Inflammatory macrophage treated with lipopolysaccharide for 1 hour (primary cell): Measurements from ENCODE around the gene GBX2.
"Not testable (repeated sequence)": the region's sequence is repeated elsewhere in the genome, so short reads cannot be mapped to it uniquely, and the experiment has no call there.

Experiments used
- DNase-seq, 2 donors: peaks; one replicate each; pipeline ENCODE4 v3.0.0-alpha.2; 2020 to 2022

GBX2 gene

DNA sequence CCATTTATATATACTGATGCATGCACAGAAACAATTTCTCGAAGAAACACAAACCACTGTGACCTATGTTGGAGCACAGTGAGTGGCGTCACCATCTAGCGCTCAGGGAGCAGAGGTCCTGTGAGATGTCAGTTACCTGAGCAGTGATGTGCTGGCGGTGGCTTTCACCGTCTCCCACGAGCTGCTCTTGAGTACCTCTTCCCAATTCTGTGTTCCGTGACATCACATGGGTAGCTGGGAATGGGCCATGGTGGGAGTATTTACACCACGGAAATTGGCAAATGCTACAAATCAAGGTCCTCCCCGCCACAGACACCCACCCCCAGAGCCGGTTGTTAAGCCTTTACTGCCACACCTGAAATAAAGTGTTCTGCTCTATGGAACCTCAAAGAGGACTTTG lies 24.4 kb downstream of the GBX2 start:
- DNase-seq, result no peak

DNA sequence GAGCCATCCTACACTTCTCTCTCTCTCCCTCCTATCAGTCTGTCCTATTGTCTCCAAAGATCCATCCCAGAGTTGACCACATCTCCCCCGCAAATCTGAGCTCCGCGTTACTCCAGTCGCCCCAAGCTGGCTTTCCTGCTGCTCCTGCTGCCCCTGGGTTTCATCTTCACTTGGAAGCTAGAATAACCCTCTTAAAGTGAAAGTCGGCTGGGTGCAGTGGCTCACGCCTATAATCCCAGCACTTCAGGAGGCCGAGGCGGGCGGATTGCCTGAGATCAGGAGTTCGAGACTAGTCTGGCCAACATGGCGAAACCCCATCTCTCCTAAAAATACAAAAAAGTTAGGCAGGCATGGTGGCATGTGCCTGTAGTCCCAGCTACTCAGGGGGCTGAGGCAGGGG lies 26.6 kb downstream of the GBX2 start:
- DNase-seq, result not testable (repeated sequence)

DNA sequence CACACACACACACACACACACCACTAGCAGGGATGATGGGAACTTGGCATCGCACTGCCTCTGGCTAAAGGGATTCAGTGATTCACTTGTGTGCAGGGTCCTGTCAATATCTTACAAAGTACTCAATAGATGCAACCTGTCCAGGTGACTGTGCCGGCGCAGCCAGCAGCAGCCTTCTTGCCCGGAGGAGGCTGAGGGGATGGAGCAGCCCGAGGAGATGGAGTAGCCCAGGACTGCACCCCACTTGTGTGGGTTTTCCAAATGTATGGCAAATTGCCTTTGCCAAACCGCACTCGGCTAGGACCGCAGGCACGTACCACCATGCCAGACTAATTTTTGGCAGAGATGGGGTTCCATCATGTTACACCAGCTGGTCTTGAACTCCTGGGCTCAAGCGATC lies 31.1 kb downstream of the GBX2 start:
- DNase-seq, result no peak

DNA sequence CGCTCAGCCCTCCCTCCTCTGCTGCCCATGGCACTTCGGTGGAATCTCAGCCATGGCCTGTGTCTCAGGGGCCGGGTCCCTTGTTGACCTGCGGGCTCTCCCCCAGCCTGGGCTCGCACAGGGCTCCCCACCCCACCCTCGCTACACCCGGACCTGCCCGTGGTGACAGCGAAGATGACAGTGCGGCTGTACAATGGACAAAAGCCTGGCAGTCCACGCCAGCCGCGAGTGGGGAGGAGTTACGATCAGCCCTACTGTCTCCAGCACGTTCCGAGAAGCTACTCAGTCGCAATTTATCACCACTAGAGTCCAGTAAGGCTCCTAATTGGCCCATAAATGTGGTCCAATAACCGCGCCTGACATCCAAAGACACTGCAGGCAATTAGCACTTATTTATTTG lies 31.6 kb downstream of the GBX2 start:
- no peak for DNase-seq

DNA sequence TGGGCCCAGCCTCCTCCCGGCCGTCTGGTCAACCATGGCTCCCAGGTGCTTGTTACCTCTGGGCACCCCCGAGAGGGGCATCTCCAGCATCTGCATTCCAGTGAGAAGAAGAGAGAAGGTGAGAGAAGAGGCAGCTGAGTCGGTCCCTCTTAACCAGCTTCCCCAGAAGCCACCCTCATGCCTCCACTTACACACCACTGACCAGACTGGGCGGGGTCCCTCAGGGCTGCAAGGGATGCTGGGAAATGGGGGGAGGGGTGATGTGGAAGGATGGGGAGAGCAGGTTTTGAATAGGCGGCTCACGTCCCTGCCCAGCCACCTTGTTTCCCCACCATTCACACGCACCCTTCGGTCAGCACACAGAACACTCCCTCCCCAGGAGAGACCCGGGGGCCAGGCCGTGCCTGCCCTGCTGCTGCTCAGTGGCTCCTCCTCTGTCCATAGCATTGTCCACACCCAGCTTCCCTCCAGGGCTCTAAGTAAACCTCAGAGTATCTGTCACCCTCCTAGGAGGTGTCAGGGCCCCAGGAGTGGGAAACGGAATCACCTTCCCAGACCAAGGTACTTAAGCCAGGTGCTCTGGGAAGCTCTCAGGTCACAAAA lies 34.7 kb downstream of the GBX2 start:
- DNase-seq, result no peak

DNA sequence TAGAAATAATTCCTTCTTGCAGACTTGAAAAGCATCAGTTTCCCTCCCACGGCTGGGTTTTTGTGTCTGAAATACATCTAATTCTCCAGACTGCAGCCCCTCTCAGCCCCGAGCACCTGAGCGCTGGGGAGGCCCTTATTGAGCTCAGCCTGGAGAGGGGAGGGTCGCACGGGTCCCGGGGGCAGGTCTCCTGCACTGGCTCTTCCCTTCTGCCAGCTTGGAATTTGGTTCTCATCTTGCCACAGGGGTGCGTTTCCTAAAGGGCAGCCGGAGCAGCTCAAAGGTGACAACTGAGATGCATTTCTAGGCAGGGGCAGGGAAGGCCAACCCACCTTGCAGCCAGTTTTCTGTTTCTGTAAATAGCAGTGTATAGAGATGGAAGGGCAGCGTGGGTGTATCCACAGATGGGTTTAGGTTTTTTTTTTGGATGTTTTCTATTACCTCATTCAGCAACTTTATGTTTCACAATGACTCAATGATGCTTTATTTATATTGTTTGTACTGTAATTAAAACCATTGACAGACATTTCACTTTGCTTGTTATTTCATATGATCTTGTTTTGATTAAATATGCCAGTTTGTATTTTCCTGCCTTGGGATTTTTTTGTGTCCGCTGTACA lies 37.0 kb downstream of the GBX2 start:
- DNase-seq, result no peak

DNA sequence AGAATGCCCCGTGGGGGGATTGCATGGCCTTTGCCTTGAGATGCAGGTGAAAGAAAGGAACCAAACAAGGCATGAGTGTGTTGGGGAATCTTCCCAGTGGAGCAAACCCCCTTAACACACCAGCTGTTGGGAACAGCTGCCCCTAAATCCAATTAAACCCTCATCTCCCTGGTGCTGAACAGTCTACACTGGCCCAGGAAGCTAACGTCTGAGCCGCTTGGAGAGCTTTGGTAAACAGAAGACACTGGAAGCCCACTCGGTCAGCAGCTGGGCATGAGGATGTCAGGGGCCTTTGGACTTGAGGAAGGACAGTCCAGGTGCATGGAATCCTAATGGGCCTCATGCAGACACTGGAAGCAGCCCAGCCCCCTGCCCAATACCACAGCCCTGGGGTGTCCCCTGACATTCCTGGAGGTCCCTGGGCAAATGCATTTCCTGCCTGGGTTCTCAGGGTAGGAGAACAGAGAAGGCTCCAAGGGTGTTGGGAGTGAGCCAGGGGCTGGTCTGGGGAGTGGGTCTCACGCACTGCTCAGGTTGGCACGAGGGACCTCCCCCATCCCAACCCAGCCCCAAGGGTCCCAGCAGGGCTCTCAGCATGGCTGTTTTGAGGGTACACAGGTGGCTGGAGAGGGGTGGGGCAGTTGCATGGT lies 37.7 kb downstream of the GBX2 start:
- DNase-seq, result no peak

DNA sequence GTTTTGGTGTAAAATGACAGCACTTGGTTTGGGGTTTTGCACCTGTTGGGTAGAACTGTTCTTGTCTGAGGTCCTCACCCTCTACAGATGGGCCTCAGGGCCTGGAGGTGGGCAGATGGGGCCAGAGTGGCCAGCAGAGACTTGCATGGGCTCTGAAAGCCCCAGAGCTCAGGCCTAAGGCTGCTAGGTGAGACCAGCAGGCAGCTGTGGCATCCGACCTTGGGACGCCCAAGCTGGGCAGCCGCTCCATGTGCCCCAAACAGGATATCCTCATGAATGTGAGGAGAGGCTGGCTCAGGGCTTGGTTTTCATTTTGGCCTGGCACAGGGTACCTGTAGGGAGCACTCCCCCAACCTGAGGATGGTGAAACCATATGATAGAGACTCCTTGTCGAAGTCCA lies 38.3 kb downstream of the GBX2 start:
- DNase-seq, result no peak

DNA sequence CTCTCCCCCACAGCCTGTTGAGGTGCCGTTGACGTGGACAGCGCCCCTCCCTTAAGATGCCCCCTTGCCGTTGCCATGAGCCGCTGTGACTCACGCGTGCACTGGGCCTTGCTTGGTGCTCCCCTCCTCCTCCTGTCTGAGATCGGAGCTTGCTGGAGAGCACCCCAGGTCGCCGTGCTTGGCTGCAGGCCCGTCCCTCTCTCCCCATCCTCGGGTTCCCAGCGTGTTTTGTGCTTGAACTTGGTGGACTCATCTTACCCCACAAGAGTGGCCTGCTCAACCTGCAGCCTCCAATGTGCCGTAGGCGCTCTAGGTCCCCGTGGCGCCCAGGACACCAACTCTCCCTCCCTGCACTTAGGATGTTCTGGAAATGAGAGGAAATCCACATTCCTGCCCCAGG lies 39.9 kb downstream of the GBX2 start:
- DNase-seq, result no peak

DNA sequence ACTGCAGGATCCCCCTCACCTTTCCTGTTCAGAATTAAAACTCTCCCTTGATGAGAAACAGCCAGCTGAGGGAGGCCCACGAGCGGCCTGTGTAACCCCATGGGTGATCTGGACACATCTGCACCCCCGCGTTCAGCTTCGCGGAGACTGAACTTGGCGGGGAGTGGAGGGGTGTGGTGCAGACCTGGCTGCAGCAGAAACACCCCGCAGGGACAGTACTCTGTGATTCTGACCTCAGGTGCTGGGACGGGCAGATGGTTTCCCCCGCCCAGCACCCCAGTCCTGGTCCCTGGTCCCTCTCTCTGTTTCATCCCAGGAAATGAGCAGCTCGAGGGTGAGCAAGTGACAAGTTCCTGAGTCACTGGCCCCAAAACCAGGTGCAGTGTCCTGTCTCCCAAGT lies 41.2 kb downstream of the GBX2 start:
- DNase-seq, result no peak

DNA sequence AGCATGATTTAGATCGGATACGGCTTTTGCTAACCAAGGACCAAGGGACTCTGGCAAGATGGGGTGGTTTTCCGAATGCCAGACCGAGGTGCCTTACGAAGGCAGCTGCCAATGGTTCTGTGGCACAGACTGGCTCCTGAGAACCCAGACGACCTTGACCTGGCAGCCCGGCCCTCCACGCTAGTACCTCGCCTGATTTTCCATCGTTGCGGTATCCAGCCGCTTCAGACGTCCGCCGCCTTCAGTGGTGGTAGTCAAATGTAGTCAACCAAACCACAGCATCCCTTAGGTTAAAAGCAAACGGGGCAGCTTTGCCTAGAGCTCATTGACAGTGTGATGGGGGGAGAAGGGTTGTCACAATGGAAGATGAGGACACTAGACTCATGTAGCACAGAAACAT lies 42.6 kb downstream of the GBX2 start:
- DNase-seq, result no peak

DNA sequence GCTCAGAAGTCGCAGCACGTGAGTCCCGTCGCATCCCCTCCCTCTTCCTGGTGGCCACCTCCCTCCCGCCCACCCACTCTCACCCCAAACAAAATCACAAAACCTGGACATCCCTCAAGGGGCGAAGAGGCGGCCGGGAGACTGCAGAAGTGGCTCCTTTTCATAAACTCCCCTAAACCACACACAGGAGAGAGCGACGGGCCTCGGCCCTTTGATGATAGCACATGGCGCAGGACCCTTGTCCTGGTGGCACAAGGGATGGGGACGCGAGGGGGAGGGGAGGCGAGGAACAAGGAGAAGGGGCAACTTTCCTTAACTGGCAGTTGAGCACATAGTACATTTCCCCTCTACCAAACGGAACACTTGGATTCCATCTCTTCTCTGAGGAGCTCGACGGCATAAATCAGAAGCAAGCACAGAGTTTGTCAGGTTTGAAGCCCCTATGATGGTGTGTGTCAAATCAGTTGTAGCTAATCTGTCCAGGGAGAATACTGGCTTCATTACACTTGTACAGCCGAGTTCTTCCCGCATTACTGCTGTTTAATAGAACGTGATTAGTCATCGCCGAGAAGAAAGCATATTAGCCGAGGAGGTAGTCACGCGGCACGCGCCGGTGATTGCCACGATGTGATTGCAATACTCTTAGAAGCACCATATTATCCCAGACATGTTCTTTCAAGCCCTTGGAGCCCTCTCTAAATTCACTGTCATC lies 43.8 kb downstream of the GBX2 start:
- DNase-seq, result no peak

DNA sequence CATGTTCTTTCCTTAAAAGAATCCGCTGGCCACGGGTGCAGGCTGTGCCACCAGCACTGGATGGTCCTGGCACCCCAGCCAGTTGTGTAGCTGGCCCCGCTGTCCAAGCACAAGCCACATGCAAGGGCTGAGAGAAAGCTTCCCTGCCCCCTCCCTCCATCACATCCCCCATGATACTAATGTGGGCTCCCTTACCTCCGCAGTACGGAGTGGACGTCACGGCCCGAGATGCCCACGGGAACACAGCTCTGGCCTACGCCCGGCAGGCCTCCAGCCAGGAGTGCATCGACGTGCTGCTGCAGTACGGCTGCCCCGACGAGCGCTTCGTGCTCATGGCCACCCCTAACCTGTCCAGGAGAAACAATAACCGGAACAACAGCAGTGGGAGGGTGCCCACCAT lies 44.5 kb downstream of the GBX2 start:
- no peak for DNase-seq

DNA sequence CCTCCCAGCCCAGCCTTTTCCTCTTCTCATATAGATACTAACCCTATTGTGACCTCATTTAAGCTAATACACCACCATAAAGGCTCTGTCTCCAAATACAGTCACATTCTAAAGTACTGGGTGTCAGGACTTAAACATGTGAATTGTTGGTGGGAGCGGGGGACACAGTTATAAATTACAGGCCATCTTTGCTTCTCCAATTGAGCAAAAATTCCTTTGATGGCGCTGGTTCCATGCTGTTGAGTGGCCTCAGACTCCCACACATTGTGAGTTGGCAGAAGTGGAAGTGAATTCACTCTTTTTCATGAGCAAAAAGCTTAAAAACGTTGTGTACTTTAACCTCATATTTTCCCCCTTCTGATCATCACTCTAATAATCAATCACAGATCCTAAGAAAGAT lies 46.0 kb downstream of the GBX2 start:
- no peak for DNase-seq

DNA sequence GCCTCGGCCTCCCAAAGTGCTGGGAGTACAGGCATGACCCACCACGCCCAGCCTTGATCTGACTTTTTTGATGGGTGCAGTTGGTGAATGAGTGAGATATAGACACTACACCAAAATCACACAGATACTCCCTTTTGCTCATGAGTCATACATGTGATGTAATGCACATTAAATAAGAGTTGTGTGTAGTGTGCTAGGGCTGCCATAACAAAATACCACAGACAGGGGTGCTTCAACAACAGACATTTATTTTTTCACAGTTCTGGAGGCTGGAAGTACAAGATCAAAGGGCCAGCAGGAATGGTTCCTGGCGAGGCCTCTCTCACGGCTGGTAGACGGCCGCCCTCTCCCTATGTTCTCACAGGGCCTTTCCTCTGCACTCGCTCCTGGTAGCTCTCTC lies 46.6 kb downstream of the GBX2 start:
- no peak for DNase-seq

DNA sequence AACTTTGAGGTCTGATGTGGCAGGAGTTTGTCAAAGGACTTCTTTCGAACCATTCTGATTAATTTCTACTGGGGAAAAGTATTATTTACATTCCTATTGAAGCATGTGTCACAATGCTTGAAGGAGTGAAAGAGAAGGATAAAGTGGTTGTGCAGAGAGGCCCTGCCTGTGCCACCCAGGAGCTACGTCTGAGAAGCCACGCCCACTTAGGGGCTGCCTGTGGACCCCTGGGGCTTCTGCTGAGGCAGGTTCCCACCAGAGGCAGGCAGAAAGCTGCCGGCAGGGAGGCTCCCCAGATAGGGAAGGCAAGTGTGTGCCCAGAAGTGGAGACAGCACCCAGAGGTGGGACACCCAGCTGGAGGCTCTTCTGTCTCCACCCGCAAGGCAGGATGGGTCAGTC lies 47.4 kb downstream of the GBX2 start:
- no peak for DNase-seq

DNA sequence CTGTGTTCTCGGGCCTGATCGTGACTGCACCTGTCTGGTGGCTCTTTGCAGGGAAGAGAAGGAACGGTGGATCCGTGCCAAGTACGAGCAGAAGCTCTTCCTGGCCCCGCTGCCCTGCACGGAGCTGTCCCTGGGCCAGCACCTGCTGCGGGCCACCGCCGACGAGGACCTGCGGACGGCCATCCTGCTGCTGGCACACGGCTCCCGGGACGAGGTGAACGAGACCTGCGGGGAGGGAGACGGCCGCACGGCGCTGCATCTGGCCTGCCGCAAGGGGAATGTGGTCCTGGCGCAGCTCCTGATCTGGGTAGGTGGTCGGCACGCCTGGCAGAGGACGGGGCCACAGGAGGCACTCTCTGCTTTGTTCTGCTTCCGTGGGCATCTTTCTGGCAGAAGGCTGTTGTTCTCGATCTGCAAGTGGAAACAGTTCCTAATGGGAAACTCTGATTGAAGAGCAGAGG lies 48.0 kb downstream of the GBX2 start:
- no peak for DNase-seq

DNA sequence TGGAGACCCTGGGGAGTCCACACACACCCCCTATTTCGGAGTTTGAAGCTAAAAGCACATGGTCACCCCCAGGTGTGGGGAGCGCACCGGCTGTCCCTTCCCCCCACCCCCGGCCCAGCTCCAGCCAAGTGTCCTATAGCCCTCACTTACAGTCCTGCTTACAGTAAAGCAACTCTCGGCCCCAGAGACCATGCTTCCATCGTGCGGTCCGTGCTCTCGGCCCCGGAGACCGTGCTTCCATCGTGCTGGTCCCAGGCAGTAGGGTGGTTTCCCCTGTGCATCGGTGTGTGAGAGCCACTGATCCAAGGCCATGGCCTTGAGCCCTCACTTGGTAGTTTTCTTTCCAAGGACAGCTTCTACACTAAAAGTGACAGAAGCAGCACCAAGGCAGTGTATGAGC lies 48.7 kb downstream of the GBX2 start:
- no peak for DNase-seq

DNA sequence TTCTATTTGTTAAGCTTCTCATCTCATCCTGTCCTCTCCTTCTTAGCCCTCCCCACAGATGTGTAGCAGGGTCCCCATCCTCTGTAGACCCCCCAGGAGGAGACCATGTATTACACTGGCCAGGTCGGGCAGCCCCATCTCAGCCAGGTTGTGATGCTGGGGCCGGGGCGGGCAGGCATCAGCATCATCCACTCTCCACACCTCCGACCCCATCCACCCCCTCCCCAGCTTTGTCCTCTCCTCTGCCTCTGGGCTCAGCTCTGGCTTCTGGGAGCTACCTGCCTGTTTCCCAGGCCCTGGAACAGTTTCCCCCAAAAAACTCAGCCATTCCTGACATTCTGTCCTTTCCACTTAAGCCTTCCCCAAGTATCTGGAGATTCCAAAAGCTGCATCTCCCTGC lies 49.2 kb downstream of the GBX2 start:
- DNase-seq, result no peak

DNA sequence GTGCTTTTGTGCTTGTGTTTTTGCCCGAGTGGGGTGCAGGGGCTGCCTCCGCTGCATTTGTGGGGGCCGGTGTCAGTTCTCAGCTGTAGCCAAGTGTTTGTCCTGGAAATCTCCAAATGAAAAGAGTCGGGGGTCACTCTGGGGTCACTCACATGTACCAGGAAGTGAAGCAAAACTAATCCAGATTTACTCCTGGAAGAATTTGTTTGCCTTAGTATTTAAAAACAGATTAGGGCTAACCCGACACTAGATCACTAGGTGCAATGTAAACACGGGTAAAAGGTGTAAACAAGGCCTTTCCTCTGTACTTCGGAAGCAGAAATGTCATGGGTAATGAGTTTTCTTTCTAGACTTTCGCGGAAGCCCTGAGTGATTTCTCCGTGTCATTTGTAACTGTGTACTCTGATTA lies 50.3 kb downstream of the GBX2 start:
- no peak for DNase-seq

DNA sequence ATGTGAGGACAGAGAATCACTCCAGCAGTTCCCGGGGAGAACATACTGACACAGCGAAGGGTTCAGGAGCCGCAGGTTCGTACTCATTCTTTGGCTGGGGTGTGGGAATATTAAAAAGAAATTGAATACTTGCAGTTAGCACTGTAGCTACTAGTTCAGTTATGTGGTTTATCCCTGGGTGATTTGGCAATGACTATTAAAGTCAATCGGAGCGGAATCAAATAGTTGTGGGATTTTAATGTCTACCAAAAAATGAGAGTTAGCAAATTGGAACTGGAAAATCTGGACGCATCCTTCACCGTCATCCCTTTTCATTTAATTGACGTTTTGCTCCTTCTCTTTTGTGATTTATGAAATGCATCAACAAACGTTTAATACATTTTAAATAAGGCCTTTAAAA lies 50.8 kb downstream of the GBX2 start:
- no peak for DNase-seq
